Stimulated activated effector memory CD8-positive, alpha-beta T cell treated with anti-CD3 and anti-CD28 coated beads, Interleukin-12 subunit alpha, Interleukin-12 subunit beta, amount 100 ng/mL, for 72 hours (primary cell): ENCODE data around the gene DOCK2.

ENCODE experiments used
- ATAC-seq: fragments of 150-1000 bp; cut with Tn5 transposase; 2 replicates; pipeline ENCODE4 v1.10.0; 2021
- DNase-seq, 2 donors: peaks; one replicate each; pipeline ENCODE4 v3.0.0; 2021 to 2022; ENCODE audit warnings: low spot score in 2 of 2
- H3K27ac Mint-ChIP-seq: one replicate; pipeline ENCODE4 v1.8.0; 2022; ENCODE audit warnings: mild to moderate bottlenecking, mixed read lengths
- H3K36me3 Mint-ChIP-seq: one replicate; pipeline ENCODE4 v1.8.0; 2022; ENCODE audit warnings: mild to moderate bottlenecking, mixed read lengths
- H3K4me1 Mint-ChIP-seq: one replicate; pipeline ENCODE4 v1.8.0; 2022; ENCODE audit warnings: mixed read lengths
- H3K4me3 Mint-ChIP-seq: one replicate; pipeline ENCODE4 v1.8.0; 2022; ENCODE audit warnings: mild to moderate bottlenecking, mixed read lengths
- H3K9me3 Mint-ChIP-seq: one replicate; pipeline ENCODE4 v1.8.0; 2022; ENCODE audit warnings: mixed read lengths

The DOCK2 gene

DNA sequence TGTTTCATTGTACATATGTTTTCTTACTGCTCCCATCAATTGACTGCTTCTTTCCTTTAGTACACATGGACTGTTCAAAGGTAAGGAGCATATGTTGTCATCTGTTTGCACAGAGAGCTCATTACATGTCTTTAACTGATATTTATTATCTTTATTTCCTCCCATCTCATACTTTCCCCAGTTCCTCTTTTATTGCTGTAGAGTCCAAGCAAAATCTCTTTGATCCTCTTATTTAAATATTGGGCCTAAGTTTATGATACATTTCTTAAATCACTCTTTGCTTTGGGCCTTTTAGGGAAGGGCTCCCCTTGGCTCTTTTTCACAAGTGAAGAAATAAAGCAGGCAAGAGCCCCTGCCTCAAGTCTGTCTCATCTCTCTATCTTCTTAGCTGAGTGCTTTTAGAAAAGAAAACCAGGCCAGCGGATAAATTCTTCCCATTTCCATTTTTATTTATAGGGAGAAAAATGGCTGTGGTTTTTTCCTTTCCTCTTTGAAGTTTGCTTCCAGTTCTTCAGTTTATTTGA is 152.4 kb downstream of the DOCK2 start:
- H3K36me3 Mint-ChIP-seq = peaks cover 35% of the 10 kb centered on the region
- H3K4me1 Mint-ChIP-seq = peaks cover 6% of the 10 kb centered on the region

GRCh38 chr5:169791251-169791650 is 154.2 kb downstream of the DOCK2 start:
- Mint-ChIP-seq H3K4me1 (peaks cover 19% of the 10 kb centered on the region), H3K36me3 (peaks cover 33% of the 10 kb centered on the region), H3K4me3 (no peak overlapping the region), H3K9me3 (no peaks in the 10 kb centered on the region), H3K27ac (no peak overlapping the region)
- ATAC-seq (no peak), DNase-seq (no peak)

More for the DNA sequence above, 152.4 kb downstream of the DOCK2 start:
- DNase-seq = no peak
- no peak for ATAC-seq
- H3K4me3 Mint-ChIP-seq = no peak overlapping the region
- no peaks in the 10 kb centered on the region for H3K9me3 Mint-ChIP-seq
- peak overlapping the region; percentile 8 for H3K27ac Mint-ChIP-seq

GRCh38 chr5:169795338-169795737 is 158.3 kb downstream of the DOCK2 start:
- H3K36me3 Mint-ChIP-seq = peaks cover 52% of the 10 kb centered on the region
- DNase-seq (no peak), ATAC-seq (no peak)
- H3K4me1 Mint-ChIP-seq = peaks cover 25% of the 10 kb centered on the region
- H3K9me3 Mint-ChIP-seq = no peaks in the 10 kb centered on the region
- no peak overlapping the region for H3K4me3 Mint-ChIP-seq
- no peak overlapping the region for H3K27ac Mint-ChIP-seq

GRCh38 chr5:169796731-169797130 is 159.7 kb downstream of the DOCK2 start:
- Mint-ChIP-seq H3K4me3 (no peak overlapping the region), H3K4me1 (peaks cover 37% of the 10 kb centered on the region), H3K9me3 (no peaks in the 10 kb centered on the region), H3K27ac (peak overlapping the region; percentile 2), H3K36me3 (peaks cover 66% of the 10 kb centered on the region)
- ATAC-seq = no peak
- DNase-seq = no peak

GRCh38 chr5:169797577-169797976 is 160.5 kb downstream of the DOCK2 start:
- H3K27ac Mint-ChIP-seq = no peak overlapping the region
- peaks cover 75% of the 10 kb centered on the region for H3K36me3 Mint-ChIP-seq
- DNase-seq (no peak), ATAC-seq (no peak)
- no peak overlapping the region for H3K4me3 Mint-ChIP-seq
- peaks cover 39% of the 10 kb centered on the region for H3K4me1 Mint-ChIP-seq
- no peaks in the 10 kb centered on the region for H3K9me3 Mint-ChIP-seq

DNA sequence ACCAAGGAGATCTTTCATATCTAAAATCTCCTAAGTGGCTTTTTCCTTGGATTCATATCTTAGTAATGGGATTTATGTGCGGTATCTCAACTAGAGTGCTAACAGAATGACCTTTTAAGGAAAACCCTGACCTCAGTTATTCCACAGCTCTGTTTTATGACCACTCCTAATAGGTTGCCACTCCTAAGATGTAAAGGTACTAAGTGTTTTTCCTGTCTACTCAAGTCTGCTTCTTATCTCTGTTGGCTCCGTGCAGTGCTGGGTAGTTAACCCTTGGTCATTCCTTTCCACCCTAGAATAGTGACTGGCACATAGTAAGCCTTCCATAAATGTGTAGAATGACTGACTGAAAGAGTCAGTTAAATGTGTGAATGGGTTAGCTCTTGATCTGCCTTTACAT is 161.4 kb downstream of the DOCK2 start:
- Mint-ChIP-seq H3K4me1 (peaks cover 45% of the 10 kb centered on the region), H3K27ac (peak overlapping the region; percentile 10), H3K9me3 (no peaks in the 10 kb centered on the region), H3K4me3 (no peak overlapping the region), H3K36me3 (peaks cover 78% of the 10 kb centered on the region)
- DNase-seq (no peak), ATAC-seq (no peak)

GRCh38 chr5:169798906-169799660 is 162.0 kb downstream of the DOCK2 start:
- H3K4me1 Mint-ChIP-seq = peaks cover 52% of the 10 kb centered on the region
- DNase-seq (no peak), ATAC-seq (no peak)
- H3K27ac Mint-ChIP-seq = peak overlapping the region; percentile 10
- H3K4me3 Mint-ChIP-seq = no peak overlapping the region
- H3K36me3 Mint-ChIP-seq = peaks cover 77% of the 10 kb centered on the region
- H3K9me3 Mint-ChIP-seq = no peaks in the 10 kb centered on the region

DNA sequence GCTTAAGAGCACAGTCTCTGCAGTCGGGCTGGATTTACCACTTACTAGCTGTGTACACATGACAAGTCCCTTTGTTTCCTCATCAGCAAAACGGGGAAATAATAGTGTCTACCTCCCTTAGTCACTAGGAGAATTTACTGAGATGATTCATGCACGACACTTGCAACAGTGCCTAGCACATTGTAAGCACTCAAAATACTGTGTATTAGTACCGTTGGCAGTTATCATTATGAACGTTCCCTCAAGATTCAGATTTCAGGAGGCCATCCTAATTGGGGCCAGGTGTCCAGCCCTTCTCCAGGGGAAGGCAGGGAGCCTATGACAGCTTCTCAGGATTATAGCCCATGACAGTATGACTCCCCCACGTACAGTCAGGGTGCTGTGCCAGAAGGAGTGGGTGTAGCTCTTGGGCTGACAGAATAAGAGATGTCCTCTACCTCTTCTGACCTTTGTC is 164.3 kb downstream of the DOCK2 start:
- H3K36me3 Mint-ChIP-seq = peaks cover 85% of the 10 kb centered on the region
- peak in 1 of 2 donors; percentile 54 for DNase-seq
- no peak overlapping the region for H3K4me3 Mint-ChIP-seq
- ATAC-seq = peak; percentile 70
- H3K9me3 Mint-ChIP-seq = no peaks in the 10 kb centered on the region
- H3K4me1 Mint-ChIP-seq = peaks cover 56% of the 10 kb centered on the region
- H3K27ac Mint-ChIP-seq = peak overlapping the region; percentile 40

DNA sequence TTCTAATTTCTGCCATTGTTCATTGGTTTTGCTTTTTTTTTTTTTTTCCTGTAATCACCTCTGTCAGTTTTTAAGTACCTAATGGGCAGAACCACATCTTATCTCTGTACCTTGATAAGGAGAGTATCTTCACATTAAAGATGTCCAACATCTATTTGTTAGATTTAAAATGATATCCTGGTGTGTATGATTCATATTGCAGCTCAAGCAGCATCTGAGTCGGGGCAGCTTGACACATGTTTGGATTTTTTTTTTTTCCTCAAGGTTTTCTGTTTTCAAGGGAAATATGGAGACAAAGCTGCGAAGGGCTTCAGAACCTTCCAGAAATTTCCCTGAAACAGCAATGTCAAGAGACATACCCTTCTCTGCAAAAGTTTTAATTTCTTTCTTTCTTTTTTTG is 164.7 kb downstream of the DOCK2 start:
- no peak for DNase-seq
- Mint-ChIP-seq H3K27ac (peak overlapping the region; percentile 40), H3K4me3 (no peak overlapping the region), H3K9me3 (no peaks in the 10 kb centered on the region), H3K4me1 (peaks cover 52% of the 10 kb centered on the region), H3K36me3 (peaks cover 85% of the 10 kb centered on the region)
- no peak for ATAC-seq

DNA sequence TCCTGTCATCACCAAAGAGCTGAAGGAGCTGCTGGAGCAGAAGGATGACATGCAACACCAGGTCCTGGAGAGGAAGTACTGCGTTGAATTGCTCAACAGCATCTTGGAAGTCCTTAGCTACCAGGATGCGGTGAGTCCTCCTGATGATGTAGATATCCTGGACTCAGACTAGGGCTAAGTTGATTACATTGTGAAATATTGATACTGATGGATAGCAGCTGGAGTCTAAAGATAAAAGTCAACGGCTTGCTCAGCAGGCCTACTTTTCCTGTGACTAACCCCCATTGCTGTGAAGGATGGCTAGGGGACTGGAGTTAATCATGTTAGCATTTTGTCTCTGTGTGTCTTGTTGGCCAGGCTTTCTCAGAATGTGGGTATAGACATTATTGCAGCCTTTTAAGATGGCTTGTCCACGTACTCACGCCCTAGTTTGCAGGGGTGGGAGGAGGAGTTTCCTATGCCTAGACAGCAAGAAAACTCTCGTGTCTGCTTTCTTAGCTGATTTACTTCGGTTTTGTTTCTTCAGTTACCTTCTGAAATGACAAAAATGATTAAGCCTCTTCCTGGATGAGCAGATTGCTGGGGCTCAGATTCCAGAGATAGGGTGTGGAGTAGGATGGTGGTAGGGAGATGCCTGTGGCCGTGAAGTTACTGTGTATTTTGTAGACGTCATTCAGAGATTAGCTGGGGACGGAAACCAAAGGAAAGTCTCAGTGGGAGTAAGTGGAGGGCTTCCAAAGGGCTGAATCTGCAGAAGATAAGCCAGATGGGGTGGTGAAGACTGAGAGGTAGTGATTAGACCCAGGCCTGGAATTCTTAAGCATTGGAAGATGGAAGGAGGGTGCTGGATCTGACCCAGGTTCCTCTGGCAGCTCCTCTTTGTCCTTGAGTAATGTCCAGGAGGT is 166.3 kb downstream of the DOCK2 start:
- peaks cover 47% of the 10 kb centered on the region for H3K4me1 Mint-ChIP-seq
- peaks cover 88% of the 10 kb centered on the region for H3K36me3 Mint-ChIP-seq
- H3K9me3 Mint-ChIP-seq = no peaks in the 10 kb centered on the region
- H3K4me3 Mint-ChIP-seq = no peak overlapping the region
- ATAC-seq (no peak), DNase-seq (no peak)
- peak overlapping the region; percentile 9 for H3K27ac Mint-ChIP-seq

- Mint-ChIP-seq H3K4me1 (peaks cover 55% of the 10 kb centered on the region), H3K9me3 (no peaks in the 10 kb centered on the region), H3K4me3 (peak overlapping the region; percentile 66), H3K27ac (peak overlapping the region; percentile 97), H3K36me3 (peaks cover 92% of the 10 kb centered on the region)
- ATAC-seq (peak; percentile 4), DNase-seq (no peak)
Measured at GRCh38 chr5:169804861-169805260, 167.8 kb downstream of the DOCK2 start.

GRCh38 chr5:169805527-169805934 is 168.5 kb downstream of the DOCK2 start:
- H3K4me3 Mint-ChIP-seq = peak overlapping the region; percentile 66
- peak overlapping the region; percentile 97 for H3K27ac Mint-ChIP-seq
- DNase-seq = peak; percentile 45 to 83

DNA sequence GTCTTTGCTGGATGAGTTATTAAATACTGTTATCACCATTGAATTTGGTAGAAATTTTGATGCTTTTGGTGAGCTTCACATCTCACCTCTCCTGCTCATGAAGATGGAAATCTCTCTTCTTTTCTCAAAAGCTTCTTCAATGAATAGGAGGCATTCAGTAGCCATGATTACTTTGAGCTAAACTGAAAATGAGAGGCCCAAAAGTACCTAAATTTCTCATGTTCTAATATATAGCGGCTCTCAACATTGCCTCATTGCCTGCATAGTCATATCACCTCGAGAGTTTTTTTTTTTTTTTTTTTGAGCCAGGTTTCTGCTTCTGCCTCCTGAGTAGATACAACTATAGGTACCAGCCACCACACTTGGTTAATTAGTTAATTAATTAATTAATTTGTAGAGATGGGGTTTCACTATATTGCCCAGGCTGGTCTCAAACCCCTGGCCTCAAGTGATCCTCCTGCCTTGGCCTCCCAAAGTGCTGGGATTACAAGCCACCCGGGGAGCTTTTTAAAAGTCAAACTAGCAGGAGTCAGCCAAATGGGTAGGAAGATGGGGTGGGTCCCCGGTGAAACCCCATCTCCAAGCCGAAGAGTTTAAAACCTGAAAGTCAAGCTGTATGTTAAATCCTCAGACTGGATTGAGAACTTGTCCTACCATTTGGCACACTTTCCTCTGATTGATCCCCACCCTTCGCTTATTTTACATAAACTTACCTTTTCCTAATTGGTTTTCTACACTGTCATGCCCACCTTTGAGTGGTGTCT is 169.0 kb downstream of the DOCK2 start:
- peak overlapping the region; percentile 97 for H3K27ac Mint-ChIP-seq
- H3K9me3 Mint-ChIP-seq = no peaks in the 10 kb centered on the region
- DNase-seq = no peak
- H3K36me3 Mint-ChIP-seq = peaks cover 92% of the 10 kb centered on the region
- H3K4me3 Mint-ChIP-seq = peak overlapping the region; percentile 66
- peak; percentile 71 for ATAC-seq
- H3K4me1 Mint-ChIP-seq = peaks cover 55% of the 10 kb centered on the region

More at GRCh38 chr5:169805527-169805934, 168.5 kb downstream of the DOCK2 start:
- H3K36me3 Mint-ChIP-seq = peaks cover 92% of the 10 kb centered on the region
- ATAC-seq = peak; percentile 89
- peaks cover 58% of the 10 kb centered on the region for H3K4me1 Mint-ChIP-seq
- no peaks in the 10 kb centered on the region for H3K9me3 Mint-ChIP-seq

DNA sequence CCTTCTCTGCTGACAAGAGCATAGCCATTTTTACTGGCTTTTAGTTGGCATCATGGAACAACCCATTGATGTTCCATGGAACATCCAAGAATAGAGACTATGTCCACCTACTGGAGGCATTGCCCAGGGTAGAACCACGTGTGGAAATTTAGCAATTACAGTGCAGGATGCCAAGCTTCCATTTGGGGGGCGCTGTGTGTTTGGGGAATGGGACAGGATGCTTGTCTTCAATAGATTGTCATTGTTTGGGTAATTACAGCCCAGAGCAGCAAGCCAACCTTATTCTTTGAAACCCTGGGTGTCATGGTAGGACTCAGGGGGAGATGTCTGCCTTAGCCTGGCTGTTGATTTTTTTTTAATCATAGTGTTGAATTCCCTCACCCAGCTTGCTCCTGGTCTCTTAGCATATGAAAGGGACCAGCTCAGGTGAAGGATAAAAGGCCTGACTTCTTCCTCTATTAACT is 171.1 kb downstream of the DOCK2 start:
- Mint-ChIP-seq H3K36me3 (peaks cover 86% of the 10 kb centered on the region), H3K4me3 (no peak overlapping the region), H3K4me1 (peaks cover 43% of the 10 kb centered on the region), H3K9me3 (no peaks in the 10 kb centered on the region), H3K27ac (no peak overlapping the region)
- ATAC-seq (no peak), DNase-seq (no peak)
